ENCODE results near the gene ZNF513. TPM values are rescaled to one million over a fixed set of nuclear protein-coding genes. Genes with fewer than 3 reads are reported as not detected.

Gene ZNF513
- total RNA-seq, 1 donor from 2014 or later: 30.1 TPM

DNA sequence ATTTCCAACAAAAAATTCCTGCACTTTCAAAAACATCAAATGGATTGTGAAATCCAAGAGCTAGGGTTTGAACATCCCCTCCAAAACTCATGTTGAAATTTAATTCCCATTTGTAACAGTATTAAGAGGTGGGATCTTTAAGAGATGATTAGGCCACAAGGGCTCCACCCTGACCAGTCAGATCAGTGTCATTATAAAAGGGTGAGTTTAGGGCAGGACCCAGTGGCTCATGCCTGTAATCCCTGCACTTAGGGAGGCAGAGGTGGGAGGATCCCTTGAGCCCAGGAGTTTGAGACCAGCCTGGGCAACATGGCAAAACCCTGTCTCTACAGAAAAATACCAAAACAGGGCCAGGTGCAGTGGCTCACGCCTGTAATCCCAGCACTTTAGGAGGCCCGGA is 32.9 kb downstream of the ZNF513 start:
- H3K36me3 Mint-ChIP-seq (ENCODE audit: low read depth): peaks cover 35% of the 10 kb centered on the region
- intact Hi-C loops (cut with micrococcal nuclease): no loop called here
- POLR2A ChIA-PET: no interaction called here

DNA sequence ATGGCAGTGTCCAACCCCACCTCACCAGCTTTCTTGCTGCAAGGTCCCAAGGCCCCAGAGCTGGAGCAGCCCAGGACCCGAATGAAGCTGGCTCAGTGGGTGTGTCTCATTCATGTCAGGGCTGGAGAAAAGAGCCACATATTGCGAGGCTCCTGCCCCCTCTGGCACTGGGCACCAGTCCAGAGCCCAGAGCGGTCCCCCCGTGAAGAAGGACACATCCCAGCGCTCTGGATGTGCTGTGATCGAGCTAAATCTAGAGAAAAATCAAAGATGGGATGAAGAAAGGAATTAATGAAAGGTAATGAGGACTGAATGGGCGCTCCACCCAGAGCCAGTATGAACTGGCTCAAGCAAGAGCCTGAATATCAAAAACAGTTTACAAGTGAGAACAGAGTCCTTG is 44.4 kb downstream of the ZNF513 start:
- CTCF ChIA-PET: no interaction called here
- intact Hi-C loops (cut with micrococcal nuclease): no loop called here
- DNase-seq (no peak), ATAC-seq (ENCODE audit: low read depth) (no peak)
- peaks cover 76% of the 10 kb centered on the region for H3K36me3 Mint-ChIP-seq (ENCODE audit: low read depth)
- POLR2A ChIA-PET: interaction anchor here (1.2 kb wide), 1 partner anchor 13 kb away, joined by 3 read pairs; the partner anchor contains the start of gene MPV17
- no peaks in the 10 kb centered on the region for H3K4me1 Mint-ChIP-seq
- no peaks in the 10 kb centered on the region for H3K9me3 Mint-ChIP-seq
- H3K27ac Mint-ChIP-seq: no peak overlapping the region
- H3K4me3 Mint-ChIP-seq: no peak overlapping the region
- no peaks in the 10 kb centered on the region for H3K27me3 Mint-ChIP-seq
- TF ChIP-seq CTCF (IDR thresholded peaks at IDR 0.05): no peak

More for the DNA sequence above, 32.9 kb downstream of the ZNF513 start:
- Mint-ChIP-seq H3K27me3 (no peaks in the 10 kb centered on the region), H3K27ac (no peak overlapping the region), H3K4me1 (peaks cover 35% of the 10 kb centered on the region), H3K4me3 (no peak overlapping the region), H3K9me3 (no peaks in the 10 kb centered on the region)
- DNase-seq (no peak), ATAC-seq (ENCODE audit: low read depth) (no peak)
- no peak for TF ChIP-seq CTCF (IDR thresholded peaks at IDR 0.05)
- CTCF ChIA-PET: no interaction called here

GRCh38 chr2:27335311-27335710 is 45.2 kb downstream of the ZNF513 start:
- no peak for ATAC-seq (ENCODE audit: low read depth)
- Mint-ChIP-seq H3K27me3 (no peaks in the 10 kb centered on the region), H3K4me3 (no peak overlapping the region), H3K27ac (no peak overlapping the region), H3K36me3 (ENCODE audit: low read depth) (peaks cover 75% of the 10 kb centered on the region), H3K4me1 (no peaks in the 10 kb centered on the region), H3K9me3 (no peaks in the 10 kb centered on the region)
- intact Hi-C loops (cut with micrococcal nuclease): no loop called here
- TF ChIP-seq CTCF (IDR thresholded peaks at IDR 0.05): no peak
- POLR2A ChIA-PET: no interaction called here
- CTCF ChIA-PET: no interaction called here
- DNase-seq: no peak

Other genes starting within 250 kb of the ZNF513 start
- 38.6 and 38.7 TPM in 2 replicates for gene PREB, start 246.1 kb downstream of the ZNF513 start, total RNA-seq
- not detected in 2 replicates for gene PRR30, start 241.3 kb downstream of the ZNF513 start, total RNA-seq
- gene TCF23, start 231.7 kb downstream of the ZNF513 start, total RNA-seq: 0.07 TPM in 1 of 2 replicates, not detected in the other
- gene ATRAID, start 168.7 kb downstream of the ZNF513 start, total RNA-seq: 73.9 and 77.2 TPM in 2 replicates
- gene SLC5A6, start 168.5 kb downstream of the ZNF513 start, total RNA-seq: 53.2 and 69.9 TPM in 2 replicates
- gene CAD, start 163.4 kb downstream of the ZNF513 start, total RNA-seq: 55.9 and 64.1 TPM in 2 replicates
- 0.12 and 0.27 TPM in 2 replicates for gene SLC30A3, start 117.7 kb downstream of the ZNF513 start, total RNA-seq
- not detected in 2 replicates for gene DNAJC5G, start 105.3 kb downstream of the ZNF513 start, total RNA-seq
- gene TRIM54, start 98.3 kb downstream of the ZNF513 start, total RNA-seq: not detected in 2 replicates
- gene UCN, start 72.3 kb downstream of the ZNF513 start, total RNA-seq: 1.0 and 1.2 TPM in 2 replicates
- gene MPV17, start 57.6 kb downstream of the ZNF513 start, total RNA-seq: 78.1 and 98.3 TPM in 2 replicates
- gene GTF3C2, start 24.0 kb downstream of the ZNF513 start, total RNA-seq: 91.7 and 119 TPM in 2 replicates
- gene EIF2B4, start 10.4 kb downstream of the ZNF513 start, total RNA-seq: 43.3 and 49.9 TPM in 2 replicates
- 124 and 128 TPM in 2 replicates for gene SNX17, start 10.1 kb downstream of the ZNF513 start, total RNA-seq
- 74.7 and 75.2 TPM in 2 replicates for gene PPM1G, start 28.9 kb upstream of the ZNF513 start, total RNA-seq
- gene NRBP1, start 47.9 kb upstream of the ZNF513 start, total RNA-seq: 78.9 and 82.3 TPM in 2 replicates
- gene KRTCAP3, start 61.6 kb upstream of the ZNF513 start, total RNA-seq: 6.3 and 10.0 TPM in 2 replicates
- 12.7 and 14.4 TPM in 2 replicates for gene IFT172, start 109.0 kb upstream of the ZNF513 start, total RNA-seq
- not detected in 2 replicates for gene FNDC4, start 114.5 kb upstream of the ZNF513 start, total RNA-seq
- not detected in 2 replicates for gene GCKR, start 116.1 kb upstream of the ZNF513 start, total RNA-seq
- 45.4 and 48.7 TPM in 2 replicates for gene ZNF512, start 202.3 kb upstream of the ZNF513 start, total RNA-seq
- 0.69 and 0.71 TPM in 2 replicates for gene CCDC121, start 248.3 kb upstream of the ZNF513 start, total RNA-seq
- gene GPN1, start 248.3 kb upstream of the ZNF513 start, total RNA-seq: 36.9 and 39.3 TPM in 2 replicates

Data from activated B cell treated with CpG ODN at 0.5 μM for 24 hours (primary cell).